ENCODE measurements around the gene TMEM131. TPM values are rescaled to one million over a fixed set of nuclear protein-coding genes. Genes with fewer than 3 reads are reported as not detected.
"Not testable (repeated sequence)": the region's sequence is repeated elsewhere in the genome, so short reads cannot be mapped to it uniquely, and the experiment has no call there.

Gene TMEM131
- total and polyA plus RNA-seq, 7 experiments from 2014 or later, result 10.6 to 46.4 (median 40.5) TPM

- DNase-seq (no peak), ATAC-seq (no peak)
- Histone ChIP-seq H3K36me3 (ENCODE audit: control insufficient read depth in 2 of 3, insufficient read depth in 3 of 3, low read length in 3 of 3) (peaks cover 0 to 10% (median 0%) of the 10 kb centered on the region in 3 experiments), H3K27me3 (ENCODE audit: control insufficient read depth in 2 of 2, insufficient read depth in 2 of 2, low read length in 2 of 2) (no peaks in the 10 kb centered on the region), H3K27ac (ENCODE audit: low read depth, low read length) (no peak overlapping the region), H3K4me1 (ENCODE audit: control insufficient read depth in 2 of 2, insufficient read depth in 2 of 2, low read length in 2 of 2) (no peaks in the 10 kb centered on the region), H3K4me3 (ENCODE audit: low read length) (no peak overlapping the region), H3K9me3 (ENCODE audit: control insufficient read depth in 2 of 3, low read length in 3 of 3) (no peaks in the 10 kb centered on the region)
- no peak overlapping the region for H3K27ac Mint-ChIP-seq
- H3K4me1 Mint-ChIP-seq, result peaks cover 0 to 14% (median 2%) of the 10 kb centered on the region in 7 donors
- H3K36me3 Mint-ChIP-seq, result peaks cover 11 to 87% (median 74%) of the 10 kb centered on the region in 5 donors
- intact Hi-C loops (cut with micrococcal nuclease), result no loop called here
- no peak overlapping the region for H3K4me3 Mint-ChIP-seq
- CTCF ChIA-PET, result interaction anchor here (0.5 kb wide), 1 partner anchor 366 kb away, joined by 5 read pairs; no protein-coding TSS in a partner anchor
- no peaks in the 10 kb centered on the region for H3K27me3 Mint-ChIP-seq
- POLR2A ChIA-PET, result no interaction called here
- H3K9me3 Mint-ChIP-seq, result no peaks in the 10 kb centered on the region
Observed at GRCh38 chr2:97905294-97905693, 90.5 kb downstream of the TMEM131 start.

GRCh38 chr2:97901862-97902261 is 93.9 kb downstream of the TMEM131 start:
- ChIA-PET POLR2A (no interaction called here), CTCF (no interaction called here)
- Mint-ChIP-seq H3K27ac (no peak overlapping the region), H3K36me3 (peaks cover 4 to 81% (median 70%) of the 10 kb centered on the region in 5 donors), H3K4me1 (peaks cover 0 to 10% (median 0%) of the 10 kb centered on the region in 7 donors), H3K27me3 (no peaks in the 10 kb centered on the region), H3K9me3 (peaks cover 0 to 2% (median 0%) of the 10 kb centered on the region in 11 donors), H3K4me3 (no peak overlapping the region)
- H3K4me1 ChIP-seq (ENCODE audit: control insufficient read depth in 2 of 2, insufficient read depth in 2 of 2, low read length in 2 of 2), result no peaks in the 10 kb centered on the region
- intact Hi-C loops (cut with micrococcal nuclease), result no loop called here
- no peak for DNase-seq
- no peak overlapping the region for H3K4me3 ChIP-seq (ENCODE audit: low read length)
- H3K9me3 ChIP-seq (ENCODE audit: control insufficient read depth in 2 of 3, low read length in 3 of 3), result no peaks in the 10 kb centered on the region
- no peaks in the 10 kb centered on the region for H3K36me3 ChIP-seq (ENCODE audit: control insufficient read depth in 2 of 3, insufficient read depth in 3 of 3, low read length in 3 of 3)
- H3K27ac ChIP-seq (ENCODE audit: low read depth, low read length), result no peak overlapping the region
- H3K27me3 ChIP-seq (ENCODE audit: control insufficient read depth in 2 of 2, insufficient read depth in 2 of 2, low read length in 2 of 2), result no peaks in the 10 kb centered on the region
- ATAC-seq, result no peak

- ATAC-seq (no peak), DNase-seq (no peak)
- Mint-ChIP-seq H3K4me1 (peaks cover 0 to 10% (median 0%) of the 10 kb centered on the region in 7 donors), H3K36me3 (peaks cover 9 to 81% (median 71%) of the 10 kb centered on the region in 5 donors), H3K9me3 (peaks cover 0 to 9% (median 0%) of the 10 kb centered on the region in 11 donors), H3K27me3 (no peaks in the 10 kb centered on the region), H3K4me3 (no peak overlapping the region), H3K27ac (peak overlapping the region in 1 of 9 donors; percentile 64)
- Histone ChIP-seq H3K27me3 (ENCODE audit: control insufficient read depth in 2 of 2, insufficient read depth in 2 of 2, low read length in 2 of 2) (no peaks in the 10 kb centered on the region), H3K4me1 (ENCODE audit: control insufficient read depth in 2 of 2, insufficient read depth in 2 of 2, low read length in 2 of 2) (no peaks in the 10 kb centered on the region), H3K27ac (ENCODE audit: low read depth, low read length) (no peak overlapping the region), H3K4me3 (ENCODE audit: low read length) (no peak overlapping the region), H3K36me3 (ENCODE audit: control insufficient read depth in 2 of 3, insufficient read depth in 3 of 3, low read length in 3 of 3) (no peaks in the 10 kb centered on the region), H3K9me3 (ENCODE audit: control insufficient read depth in 2 of 3, low read length in 3 of 3) (no peaks in the 10 kb centered on the region)
- intact Hi-C loops (cut with micrococcal nuclease), result no loop called here
- CTCF ChIA-PET, result no interaction called here
- POLR2A ChIA-PET, result no interaction called here
Observed at GRCh38 chr2:97900806-97901205, 94.9 kb downstream of the TMEM131 start.

GRCh38 chr2:97893042-97893441 is 102.7 kb downstream of the TMEM131 start:
- H3K27ac Mint-ChIP-seq; CTCF ChIA-PET; H3K27me3 ChIP-seq (ENCODE audit: control insufficient read depth in 2 of 2, insufficient read depth in 2 of 2, low read length in 2 of 2); intact Hi-C loops (cut with micrococcal nuclease); H3K27ac ChIP-seq (ENCODE audit: low read depth, low read length); H3K27me3 Mint-ChIP-seq; H3K4me3 ChIP-seq (ENCODE audit: low read length); DNase-seq; POLR2A ChIA-PET; H3K4me3 Mint-ChIP-seq; H3K9me3 ChIP-seq (ENCODE audit: control insufficient read depth in 2 of 3, low read length in 3 of 3); H3K4me1 ChIP-seq (ENCODE audit: control insufficient read depth in 2 of 2, insufficient read depth in 2 of 2, low read length in 2 of 2); ATAC-seq: not testable (repeated sequence)
- Mint-ChIP-seq H3K4me1 (peaks cover 0 to 13% (median 0%) of the 10 kb centered on the region in 7 donors), H3K36me3 (peaks cover 16 to 64% (median 55%) of the 10 kb centered on the region in 5 donors), H3K9me3 (peaks cover 0 to 26% (median 6%) of the 10 kb centered on the region in 11 donors)
- peaks cover 0 to 10% (median 0%) of the 10 kb centered on the region in 3 experiments for H3K36me3 ChIP-seq (ENCODE audit: control insufficient read depth in 2 of 3, insufficient read depth in 3 of 3, low read length in 3 of 3)

- no peak for ATAC-seq
- no peak overlapping the region for H3K27ac Mint-ChIP-seq
- Histone ChIP-seq H3K27me3 (ENCODE audit: control insufficient read depth in 2 of 2, insufficient read depth in 2 of 2, low read length in 2 of 2) (no peaks in the 10 kb centered on the region), H3K36me3 (ENCODE audit: control insufficient read depth in 2 of 3, insufficient read depth in 3 of 3, low read length in 3 of 3) (peaks cover 0 to 23% (median 0%) of the 10 kb centered on the region in 3 experiments), H3K4me3 (ENCODE audit: low read length) (no peak overlapping the region), H3K4me1 (ENCODE audit: control insufficient read depth in 2 of 2, insufficient read depth in 2 of 2, low read length in 2 of 2) (no peaks in the 10 kb centered on the region), H3K9me3 (ENCODE audit: control insufficient read depth in 2 of 3, low read length in 3 of 3) (peaks cover 0 to 6% (median 0%) of the 10 kb centered on the region in 3 experiments), H3K27ac (ENCODE audit: low read depth, low read length) (no peak overlapping the region)
- ChIA-PET CTCF (no interaction called here), POLR2A (no interaction called here)
- no peak for DNase-seq
- H3K4me1 Mint-ChIP-seq, result peaks cover 0 to 11% (median 0%) of the 10 kb centered on the region in 7 donors
- H3K4me3 Mint-ChIP-seq, result no peak overlapping the region
- H3K36me3 Mint-ChIP-seq, result peaks cover 23 to 64% (median 61%) of the 10 kb centered on the region in 5 donors
- H3K9me3 Mint-ChIP-seq, result peaks cover 0 to 28% (median 14%) of the 10 kb centered on the region in 11 donors
- H3K27me3 Mint-ChIP-seq, result no peaks in the 10 kb centered on the region
- intact Hi-C loops (cut with micrococcal nuclease), result no loop called here
Observed at GRCh38 chr2:97891611-97892010, 104.1 kb downstream of the TMEM131 start.

GRCh38 chr2:97889156-97889555 is 106.6 kb downstream of the TMEM131 start:
- H3K36me3 ChIP-seq (ENCODE audit: control insufficient read depth in 2 of 3, insufficient read depth in 3 of 3, low read length in 3 of 3), result peaks cover 0 to 31% (median 0%) of the 10 kb centered on the region in 3 experiments
- POLR2A ChIA-PET, result no interaction called here
- ATAC-seq, result no peak
- peaks cover 0 to 19% (median 8%) of the 10 kb centered on the region in 3 experiments for H3K9me3 ChIP-seq (ENCODE audit: control insufficient read depth in 2 of 3, low read length in 3 of 3)
- Mint-ChIP-seq H3K9me3 (peaks cover 7 to 43% (median 26%) of the 10 kb centered on the region in 11 donors), H3K36me3 (peaks cover 32 to 67% (median 64%) of the 10 kb centered on the region in 5 donors), H3K27me3 (no peaks in the 10 kb centered on the region), H3K27ac (no peak overlapping the region), H3K4me3 (no peak overlapping the region), H3K4me1 (peaks cover 0 to 5% (median 0%) of the 10 kb centered on the region in 7 donors)
- H3K27me3 ChIP-seq (ENCODE audit: control insufficient read depth in 2 of 2, insufficient read depth in 2 of 2, low read length in 2 of 2), result no peaks in the 10 kb centered on the region
- no peaks in the 10 kb centered on the region for H3K4me1 ChIP-seq (ENCODE audit: control insufficient read depth in 2 of 2, insufficient read depth in 2 of 2, low read length in 2 of 2)
- H3K27ac ChIP-seq (ENCODE audit: low read depth, low read length), result no peak overlapping the region
- intact Hi-C loops (cut with micrococcal nuclease), result no loop called here
- no peak for DNase-seq
- CTCF ChIA-PET, result no interaction called here
- H3K4me3 ChIP-seq (ENCODE audit: low read length), result no peak overlapping the region

- Mint-ChIP-seq H3K27me3 (no peaks in the 10 kb centered on the region), H3K4me3 (no peak overlapping the region), H3K4me1 (peaks cover 0 to 10% (median 0%) of the 10 kb centered on the region in 7 donors), H3K9me3 (peaks cover 7 to 43% (median 28%) of the 10 kb centered on the region in 11 donors), H3K36me3 (peaks cover 32 to 93% (median 71%) of the 10 kb centered on the region in 5 donors), H3K27ac (no peak overlapping the region)
- Histone ChIP-seq H3K4me3 (ENCODE audit: low read length) (no peak overlapping the region), H3K27ac (ENCODE audit: low read depth, low read length) (no peak overlapping the region), H3K9me3 (ENCODE audit: control insufficient read depth in 2 of 3, low read length in 3 of 3) (peaks cover 0 to 19% (median 8%) of the 10 kb centered on the region in 3 experiments), H3K27me3 (ENCODE audit: control insufficient read depth in 2 of 2, insufficient read depth in 2 of 2, low read length in 2 of 2) (no peaks in the 10 kb centered on the region), H3K4me1 (ENCODE audit: control insufficient read depth in 2 of 2, insufficient read depth in 2 of 2, low read length in 2 of 2) (no peaks in the 10 kb centered on the region), H3K36me3 (ENCODE audit: control insufficient read depth in 2 of 3, insufficient read depth in 3 of 3, low read length in 3 of 3) (peaks cover 0 to 31% (median 0%) of the 10 kb centered on the region in 3 experiments)
- ChIA-PET POLR2A (no interaction called here), CTCF (no interaction called here)
- ATAC-seq, result no peak
- DNase-seq, result no peak
- intact Hi-C loops (cut with micrococcal nuclease), result no loop called here
Observed at GRCh38 chr2:97885841-97886240, 109.9 kb downstream of the TMEM131 start.

All from naive thymus-derived CD4-positive, alpha-beta T cell (primary cell).